HG02870 (cell line): ENCODE data around the gene NRTN.
"Not testable (repeated sequence)": the region's sequence is repeated elsewhere in the genome, so short reads cannot be mapped to it uniquely, and the experiment has no call there.

Experiments
- ATAC-seq: cut with Tn5 transposase; IDR thresholded peaks from one replicate; pipeline ENCODE4 v1.9.1; 2021; ENCODE audit warnings: mild to moderate bottlenecking, moderate library complexity; ENCODE audit not compliant: unreplicated experiment

Gene NRTN

GRCh38 chr19:5804516-5805461, at the start of gene NRTN:
Gene NRTN, plus strand, starts transcription at chr19:5805067. Its CDS starts 19,099 bp downstream, at chr19:5824166.
- no peak for ATAC-seq

DNA sequence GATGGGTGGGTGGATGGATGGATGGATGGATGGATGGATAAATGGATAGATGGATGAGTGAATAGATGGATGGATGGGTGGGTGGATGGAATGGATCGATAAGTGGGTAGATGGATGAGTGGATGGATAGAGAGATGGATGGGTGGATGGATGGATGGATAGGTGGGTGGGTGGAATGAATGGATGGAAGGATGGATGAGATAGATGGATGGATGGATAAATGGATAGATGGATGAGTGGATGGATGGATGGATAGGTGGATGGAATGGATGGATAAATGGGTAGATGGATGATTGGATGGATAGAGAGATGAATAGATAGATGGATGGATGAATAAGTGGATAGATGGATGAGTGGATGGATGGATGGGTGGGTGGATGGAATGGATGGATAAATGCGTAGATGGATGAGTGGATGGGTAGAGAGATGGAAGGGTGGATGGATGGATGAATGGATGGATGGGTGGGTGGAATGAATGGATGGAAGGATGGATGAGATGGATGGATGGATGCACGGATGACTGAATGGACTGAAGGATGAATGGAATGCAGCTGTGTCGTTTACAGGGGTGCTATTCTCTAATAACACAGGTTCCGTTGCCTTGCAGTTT, 42.2 kb upstream of the NRTN start:
- no peak for ATAC-seq

GRCh38 chr19:5765220-5765619, 39.6 kb upstream of the NRTN start:
- ATAC-seq = no peak

- ATAC-seq = no peak
These were observed 36.9 kb upstream of the NRTN start for GRCh38 chr19:5767949-5768348.

GRCh38 chr19:5772416-5772815, 32.5 kb upstream of the NRTN start:
- no peak for ATAC-seq

- ATAC-seq = no peak
These were observed 31.6 kb upstream of the NRTN start for GRCh38 chr19:5773276-5773675.

DNA sequence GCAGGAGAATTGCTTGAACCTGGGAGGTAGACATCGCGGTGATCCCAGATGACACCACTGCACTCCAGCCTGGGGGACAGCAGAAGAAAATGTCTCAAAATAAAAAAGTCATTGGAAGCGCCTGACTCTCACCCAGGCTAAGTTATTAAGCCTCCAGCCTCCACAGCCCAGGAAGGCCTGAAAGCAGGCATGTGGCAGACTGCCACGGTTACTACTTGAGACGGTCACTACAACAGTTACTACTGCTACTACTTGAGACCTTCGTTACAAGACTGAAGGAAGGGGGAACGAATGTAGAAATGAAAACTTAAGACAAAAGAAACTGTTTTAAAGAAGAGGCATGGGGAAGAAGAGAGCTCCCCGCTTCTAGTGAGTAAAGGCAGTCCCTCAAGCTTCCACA, 29.9 kb upstream of the NRTN start:
- no peak for ATAC-seq

DNA sequence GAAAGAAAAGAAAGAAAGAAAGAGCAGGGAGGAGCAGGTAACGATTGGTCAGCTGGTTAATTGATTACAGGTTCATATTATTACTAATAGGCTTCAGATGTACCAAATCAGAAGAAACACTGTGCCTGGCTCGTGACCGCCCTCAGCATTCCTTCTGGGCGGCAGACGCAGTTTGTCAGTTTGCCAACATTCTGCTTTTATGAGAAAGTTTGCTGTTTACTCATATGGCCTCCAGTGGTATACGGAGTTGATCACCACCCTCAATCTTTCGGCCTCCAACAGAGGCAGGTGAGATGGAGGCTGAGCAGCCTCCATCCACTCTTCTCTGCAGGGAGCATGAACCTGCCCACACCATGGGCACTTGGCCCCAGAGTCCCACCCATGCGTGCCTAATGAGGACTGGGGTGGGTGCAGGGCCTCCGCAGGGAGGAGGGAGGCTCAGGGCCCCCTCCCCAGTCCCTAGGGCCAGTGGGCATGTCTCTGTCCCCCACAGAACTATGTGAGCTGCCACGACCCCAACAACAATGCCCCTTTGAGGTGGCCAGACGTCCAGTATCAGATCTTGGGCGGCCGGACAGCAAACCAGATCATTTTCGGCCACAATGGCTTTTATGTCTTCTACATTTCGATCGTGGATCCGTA, 29.1 kb upstream of the NRTN start:
- no peak for ATAC-seq

GRCh38 chr19:5778402-5778801, 26.5 kb upstream of the NRTN start:
- no peak for ATAC-seq

GRCh38 chr19:5780916-5781315, 24.0 kb upstream of the NRTN start:
- not testable (repeated sequence) for ATAC-seq

DNA sequence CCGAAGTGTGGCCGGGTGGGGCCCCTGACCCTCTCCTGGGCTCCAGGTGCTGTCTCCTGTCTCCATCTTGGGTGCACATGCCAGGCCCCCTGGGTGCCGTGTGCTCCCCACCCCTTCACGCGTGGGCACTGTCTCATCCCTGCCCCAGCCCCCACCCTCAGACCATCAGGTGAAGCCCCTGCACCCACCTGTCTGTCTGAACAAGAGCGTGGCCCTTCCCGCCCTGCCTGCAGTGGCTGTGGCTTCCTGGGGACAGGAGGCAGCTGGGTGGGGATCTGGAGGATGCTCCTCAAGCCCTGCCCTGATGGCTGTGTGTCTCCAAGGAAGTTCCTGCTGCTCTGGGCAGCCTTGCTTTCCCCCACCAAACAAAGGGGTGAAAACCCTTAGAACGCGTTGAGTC, 22.5 kb upstream of the NRTN start:
- ATAC-seq = no peak

DNA sequence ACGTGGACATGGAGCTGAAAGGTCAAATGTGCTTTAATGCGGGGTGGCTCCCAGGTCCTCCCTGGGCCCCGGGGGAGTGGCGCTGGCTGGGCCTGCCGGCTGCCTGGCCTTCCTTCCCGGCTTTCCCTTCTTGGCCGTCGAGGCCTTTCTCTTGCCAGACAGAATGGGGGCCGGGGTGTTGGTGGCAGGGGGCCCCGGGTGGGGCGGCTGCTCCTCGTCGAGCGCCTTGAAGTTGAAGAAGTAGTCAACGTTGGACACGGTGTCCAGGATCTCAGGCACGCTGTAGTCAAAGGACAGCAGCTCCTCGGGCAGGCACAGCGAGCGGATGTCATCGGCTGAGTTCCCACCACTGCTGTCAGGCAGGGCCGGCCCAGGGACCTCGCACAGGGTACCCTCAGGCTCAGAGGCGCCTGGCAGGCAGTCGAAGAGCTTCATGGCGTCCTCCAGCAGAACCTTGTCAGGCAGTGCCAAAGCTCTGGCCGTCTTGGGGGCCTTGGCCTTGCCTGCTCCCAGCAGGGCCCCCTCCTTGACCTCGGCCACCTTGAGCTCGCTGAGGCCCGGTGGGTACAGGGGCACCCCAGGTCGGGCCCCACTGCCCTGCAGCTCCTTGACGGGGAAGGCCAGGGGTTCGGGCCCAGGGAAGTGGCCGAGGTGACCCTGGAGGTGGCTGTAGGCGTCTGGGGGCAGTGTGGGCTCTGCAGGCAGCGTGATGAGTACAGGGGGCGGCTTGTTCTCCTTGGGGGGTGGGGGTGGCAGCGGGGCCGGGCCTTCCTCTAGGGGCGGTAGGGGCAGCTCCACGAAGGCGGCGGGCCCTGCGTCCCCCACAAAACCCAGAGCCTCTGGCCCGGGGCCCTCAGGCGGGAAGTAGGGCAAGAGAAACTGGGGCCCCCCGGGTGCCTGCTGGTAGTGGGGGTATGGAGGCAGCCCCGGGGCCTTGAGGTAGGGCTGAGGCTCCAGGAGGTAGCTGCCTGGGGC, 21.6 kb upstream of the NRTN start:
- no peak for ATAC-seq

DNA sequence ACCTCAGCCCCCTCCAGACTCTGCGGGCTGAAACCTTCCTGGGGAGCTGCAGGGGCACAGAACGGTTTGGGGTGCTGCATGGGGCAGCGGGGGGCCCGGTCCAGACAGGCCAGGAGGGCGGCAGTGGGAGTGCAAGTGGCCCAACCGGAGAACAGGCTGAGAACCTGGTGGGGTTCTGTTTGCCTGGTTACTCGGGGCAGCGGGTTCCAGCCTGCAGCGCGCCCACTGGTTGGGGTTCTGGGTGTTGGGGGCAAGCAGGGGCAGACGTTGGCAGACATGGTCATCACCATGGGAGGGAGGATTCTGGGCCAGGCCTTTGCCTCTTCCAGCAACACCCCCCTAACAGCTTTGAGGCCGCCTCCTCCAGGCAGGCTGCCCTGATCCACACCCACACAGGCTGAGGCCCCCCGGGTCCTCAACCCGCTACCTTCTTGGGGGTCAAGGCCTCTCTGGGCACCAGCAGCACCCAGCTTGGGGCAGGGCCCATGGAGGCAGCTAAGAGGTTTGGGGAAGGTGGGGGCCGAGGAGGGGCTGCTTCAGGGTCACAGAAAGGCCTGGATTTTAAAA, 20.2 kb upstream of the NRTN start, which contains the start of gene PRR22:
PRR22 (minus strand) TSS at position 166 of the 567 bp plus-strand sequence; CDS start at position 80, 86 bp downstream.
- ATAC-seq = no peak

- no peak for ATAC-seq
These were observed 19.4 kb upstream of the NRTN start for GRCh38 chr19:5785423-5785822.

- no peak for ATAC-seq
These were observed 18.1 kb upstream of the NRTN start for GRCh38 chr19:5786593-5787408.

DNA sequence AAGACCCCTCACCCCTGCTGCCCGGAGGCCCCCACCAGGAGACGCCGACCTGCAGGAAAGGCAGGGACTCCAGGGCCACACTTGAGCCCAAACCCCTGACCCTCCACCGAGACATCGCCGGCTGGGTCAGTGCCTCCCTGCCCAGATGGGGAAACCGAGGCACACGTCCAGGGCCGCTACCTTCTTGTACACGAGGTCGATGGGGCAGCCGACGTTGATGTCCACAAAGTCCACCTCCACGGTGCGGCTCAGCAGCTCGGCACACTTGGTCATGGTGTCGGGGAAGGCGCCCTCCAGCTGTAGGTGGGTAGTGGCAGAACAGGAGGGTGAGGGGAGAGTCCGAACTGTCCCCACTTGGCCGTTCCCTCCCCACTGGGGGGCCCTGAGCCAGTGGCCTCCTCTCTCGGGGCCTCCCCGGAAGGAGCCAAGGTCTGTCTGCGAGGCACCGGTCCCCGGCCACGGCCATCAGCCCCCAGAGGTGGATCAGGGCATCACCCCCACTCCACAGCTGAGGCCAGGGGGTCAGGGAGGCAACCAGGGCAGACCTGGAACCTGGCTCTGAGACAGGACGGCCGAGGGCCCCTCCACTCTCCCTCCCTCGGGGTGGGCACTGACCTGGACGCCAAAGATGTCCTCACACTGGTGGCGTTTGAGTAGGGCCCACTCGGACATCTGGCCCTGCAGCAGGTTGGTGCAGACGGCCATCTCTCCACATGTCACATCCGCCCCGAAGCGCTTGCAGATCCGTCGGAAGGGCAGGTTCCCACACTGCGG, 17.3 kb upstream of the NRTN start:
- no peak for ATAC-seq

DNA sequence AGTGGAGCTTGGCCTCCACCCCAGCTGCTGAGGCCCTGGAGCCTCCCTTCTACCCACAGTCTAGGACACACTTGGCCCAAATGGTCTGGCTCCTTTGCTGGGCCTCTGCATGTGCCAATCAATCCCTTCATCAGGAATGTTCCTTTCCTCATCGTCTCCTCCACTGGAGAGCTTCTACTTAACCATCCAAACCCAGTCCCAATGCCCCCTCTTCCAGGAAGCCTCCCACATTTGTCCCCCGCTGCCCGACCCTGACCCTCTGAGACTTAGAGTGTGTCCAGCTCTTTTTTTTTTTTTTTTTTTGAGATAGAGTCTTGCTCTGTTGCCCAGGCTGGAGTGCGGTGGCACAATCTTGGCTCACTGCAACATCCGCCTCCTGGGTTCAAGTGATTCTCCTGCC, 16.4 kb upstream of the NRTN start:
- no peak for ATAC-seq

- no peak for ATAC-seq
These were observed 15.5 kb upstream of the NRTN start for GRCh38 chr19:5789351-5789761.
